GM23248 (cell line): ENCODE measurements around the gene KCNMA1.

Experiments used
- EZH2 ChIP-seq: fragments of 200-600 bp; sonication (generic); IDR thresholded peaks from 2 replicates; pipeline ENCODE4 v1.6.1; 2018; ENCODE audit warnings: antibody characterized with exemption, mild to moderate bottlenecking; ENCODE audit not compliant: insufficient read depth, poor library complexity, severe bottlenecking
- EZH2phosphoT487 ChIP-seq: fragments of 200-600 bp; sonication (generic); IDR thresholded peaks from 2 replicates; pipeline ENCODE4 v1.6.1; 2018; ENCODE audit warnings: antibody characterized with exemption, moderate library complexity, mild to moderate bottlenecking, low read depth; ENCODE audit not compliant: insufficient read depth

DNA sequence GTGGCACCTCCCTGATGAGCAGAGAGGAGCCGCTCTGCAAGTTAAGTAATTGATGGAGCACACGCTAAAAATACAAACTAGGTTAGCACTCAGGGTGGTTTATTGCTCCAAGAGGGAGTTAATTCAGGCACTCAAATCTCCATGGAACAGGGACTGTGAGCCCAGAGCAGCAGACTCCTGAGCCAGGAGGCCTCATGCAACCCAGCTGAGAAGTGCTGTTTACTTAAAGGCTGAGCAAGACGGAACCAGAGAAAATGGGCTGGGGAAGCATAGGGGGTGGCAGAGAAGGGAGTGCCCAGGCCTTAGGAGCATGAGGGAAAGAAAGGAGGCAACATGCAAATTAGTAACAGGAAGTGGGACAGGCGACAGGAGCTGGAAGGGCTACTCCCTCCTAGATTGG is 174.1 kb downstream of the KCNMA1 start:
- TF ChIP-seq EZH2 (no peak), EZH2phosphoT487 (no peak)
